GM18498 (cell line): ENCODE results near the gene PRR4.

Experiments
- ATAC-seq: cut with Tn5 transposase; IDR thresholded peaks from one replicate; pipeline ENCODE4 v1.9.1; 2021; ENCODE audit warnings: mild to moderate bottlenecking, moderate library complexity; ENCODE audit not compliant: unreplicated experiment

PRR4 gene

DNA sequence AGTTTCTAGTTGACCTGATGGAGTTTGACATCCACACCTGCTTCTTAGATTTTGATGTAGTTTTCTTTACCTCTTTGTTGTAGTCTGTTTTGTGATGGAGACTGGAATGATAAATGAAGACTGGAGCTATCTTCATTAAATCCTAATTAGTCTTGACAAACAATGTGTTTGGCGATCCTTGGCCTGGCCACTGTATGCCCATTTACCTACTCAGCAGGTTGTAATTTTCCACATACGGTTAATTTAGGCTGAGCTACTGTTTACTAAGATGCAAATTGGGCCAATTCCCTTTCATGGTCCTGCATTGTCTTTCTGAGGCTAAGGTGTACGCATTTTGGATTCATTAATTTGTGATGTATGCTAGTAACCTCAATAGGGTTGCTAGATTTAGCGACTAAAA, 46.7 kb downstream of the PRR4 start, which contains the start of gene TAS2R7:
TAS2R7 (minus strand) TSS at position 41 of the 400 bp plus-strand sequence. CDS start 57 bp downstream, outside the sequence.
- no peak for ATAC-seq

- ATAC-seq = no peak
Measured at GRCh38 chr12:10801741-10802140, 47.5 kb downstream of the PRR4 start.
